Measurements from ENCODE around the gene PRPH2.
"Not testable (repeated sequence)": the region's sequence is repeated elsewhere in the genome, so short reads cannot be mapped to it uniquely, and the experiment has no call there.

The PRPH2 gene

GRCh38 chr6:42740725-42741124, 18.3 kb upstream of the PRPH2 start:
- DNase-seq, result no peak

- DNase-seq, result no peak
These were observed 13.6 kb upstream of the PRPH2 start for GRCh38 chr6:42735976-42736375.

GRCh38 chr6:42733867-42734481, 11.6 kb upstream of the PRPH2 start:
- not testable (repeated sequence) for DNase-seq

- no peak for DNase-seq
These were observed 7.3 kb upstream of the PRPH2 start for GRCh38 chr6:42729731-42730130.

- DNase-seq, result no peak
These were observed 5.2 kb upstream of the PRPH2 start for GRCh38 chr6:42727627-42728026.

GRCh38 chr6:42727087-42727611, 4.8 kb upstream of the PRPH2 start:
- no peak for DNase-seq

GRCh38 chr6:42726485-42727086, 4.2 kb upstream of the PRPH2 start:
- peak; percentile 34 to 87 (median 71) for DNase-seq

GRCh38 chr6:42726026-42726425, 3.6 kb upstream of the PRPH2 start:
- DNase-seq, result no peak

- no peak for DNase-seq
These were observed 2.4 kb upstream of the PRPH2 start for GRCh38 chr6:42724825-42725224.

- no peak for DNase-seq
These were observed 1.7 kb downstream of the PRPH2 start for GRCh38 chr6:42720739-42721138.

- DNase-seq, result no peak
These were observed 6.5 kb downstream of the PRPH2 start for GRCh38 chr6:42715871-42716270.

- DNase-seq, result no peak
These were observed 8.2 kb downstream of the PRPH2 start for GRCh38 chr6:42714098-42714761.

- no peak for DNase-seq
These were observed 10.5 kb downstream of the PRPH2 start for GRCh38 chr6:42711930-42712329.

- no peak for DNase-seq
These were observed 12.1 kb downstream of the PRPH2 start for GRCh38 chr6:42710316-42710715.

- no peak for DNase-seq
These were observed 12.5 kb downstream of the PRPH2 start for GRCh38 chr6:42709871-42710270.

- DNase-seq, result no peak
These were observed 14.3 kb downstream of the PRPH2 start for GRCh38 chr6:42708096-42708495.

GRCh38 chr6:42707595-42707994, 14.8 kb downstream of the PRPH2 start:
- DNase-seq, result no peak

- DNase-seq, result no peak
These were observed 17.4 kb downstream of the PRPH2 start for GRCh38 chr6:42704937-42705374.

GRCh38 chr6:42704251-42704936, 18.0 kb downstream of the PRPH2 start:
- DNase-seq, result no peak

GRCh38 chr6:42702786-42703185, 19.6 kb downstream of the PRPH2 start:
- DNase-seq, result not testable (repeated sequence)

GRCh38 chr6:42702200-42702599, 20.2 kb downstream of the PRPH2 start:
- no peak for DNase-seq

GRCh38 chr6:42698217-42698616, 24.2 kb downstream of the PRPH2 start:
- DNase-seq, result no peak

- no peak for DNase-seq
These were observed 25.1 kb downstream of the PRPH2 start for GRCh38 chr6:42697268-42697655.
